NCI-H2081 (cell line): ENCODE measurements around the gene PPP1R37.

Source experiments
- DNase-seq, 2 experiments: peaks; one replicate each; lab custom pipeline; 2025; lab: John Stamatoyannopoulos, UW

Gene PPP1R37

GRCh38 chr19:45137179-45137761, 44.3 kb downstream of the PPP1R37 start:
- DNase-seq = peak; percentile 88 to 95

- peak in 1 of 2 experiments; percentile 30 for DNase-seq
Measured at GRCh38 chr19:45138303-45138751, 45.3 kb downstream of the PPP1R37 start.

GRCh38 chr19:45139286-45140143, 46.5 kb downstream of the PPP1R37 start:
- no peak for DNase-seq

GRCh38 chr19:45140144-45140503, 47.1 kb downstream of the PPP1R37 start:
- no peak for DNase-seq

- DNase-seq = no peak
Measured at GRCh38 chr19:45140533-45140932, 47.6 kb downstream of the PPP1R37 start.

- no peak for DNase-seq
Measured at GRCh38 chr19:45141203-45141900, 48.4 kb downstream of the PPP1R37 start.

- DNase-seq = no peak
Measured at GRCh38 chr19:45142016-45142725, 49.2 kb downstream of the PPP1R37 start.

GRCh38 chr19:45142726-45143110, 49.7 kb downstream of the PPP1R37 start:
- DNase-seq = no peak

- no peak for DNase-seq
Measured at GRCh38 chr19:45144431-45145269, 51.7 kb downstream of the PPP1R37 start.

GRCh38 chr19:45145270-45146189, 52.6 kb downstream of the PPP1R37 start:
- DNase-seq = no peak

GRCh38 chr19:45146251-45146650, 53.3 kb downstream of the PPP1R37 start:
- no peak for DNase-seq

- DNase-seq = no peak
Measured at GRCh38 chr19:45146741-45147205, 53.8 kb downstream of the PPP1R37 start.

- no peak for DNase-seq
Measured at GRCh38 chr19:45147835-45148676, 55.1 kb downstream of the PPP1R37 start.

- no peak for DNase-seq
Measured at GRCh38 chr19:45149129-45149528, 56.1 kb downstream of the PPP1R37 start.

GRCh38 chr19:45150180-45150579, 57.2 kb downstream of the PPP1R37 start:
- no peak for DNase-seq

GRCh38 chr19:45150751-45151281, 57.8 kb downstream of the PPP1R37 start:
- DNase-seq = no peak

- DNase-seq = no peak
Measured at GRCh38 chr19:45151320-45151719, 58.3 kb downstream of the PPP1R37 start.

- DNase-seq = no peak
Measured at GRCh38 chr19:45151821-45152503, 59.0 kb downstream of the PPP1R37 start.
